OCI-LY7 (cell line): ENCODE results near the gene ATP1A2. TPM values are rescaled to one million over a fixed set of nuclear protein-coding genes. Genes with fewer than 3 reads are reported as not detected.

Experiments
- BruUV-seq: library from RNA; stranded (reverse); fragments of 400-500 nt; replicated peaks from 2 replicates; lab custom pipeline; 2021; lab: Mats Ljungman, UMichigan
- CTCF ChIA-PET: fragments of 300-600 bp; sonication (Branson Sonifier 250); formaldehyde crosslinking; loops from one replicate; lab custom pipeline; 2022; ENCODE audit warnings: antibody characterized with exemption; ENCODE audit not compliant: unreplicated experiment; lab: Charles Lee
- POLR2A ChIA-PET: fragments of 300-600 bp; sonication (Branson Sonifier 250); formaldehyde crosslinking; loops from one replicate; lab custom pipeline; 2022; ENCODE audit warnings: antibody characterized with exemption; lab: Charles Lee
- DNase-seq: peaks from one replicate; pipeline ENCODE4 v3.0.0-alpha.2; 2015; ENCODE audit warnings: low spot score
- H2AFZ ChIP-seq: fragments of 200-600 bp; sonication (generic), shearing (Covaris generic); 2 replicates; pipeline ENCODE4 v1.6.1; 2014; ENCODE audit warnings: mild to moderate bottlenecking, antibody characterized with exemption, low read length, moderate library complexity
- H3K27ac ChIP-seq: fragments of 200-600 bp; sonication (generic); 2 replicates; pipeline ENCODE4 v1.5.1; 2014; ENCODE audit warnings: mixed run types, low read depth, mild to moderate bottlenecking, moderate library complexity, low read length, inconsistent platforms; ENCODE audit not compliant: poor library complexity, severe bottlenecking
- H3K36me3 ChIP-seq: fragments of 200-600 bp; sonication (generic); 2 replicates; pipeline ENCODE4 v1.6.1; 2014; ENCODE audit warnings: mild to moderate bottlenecking, antibody characterized with exemption, low read length, moderate library complexity, mixed read lengths; ENCODE audit not compliant: insufficient read depth
- H3K4me1 ChIP-seq: fragments of 200-600 bp; sonication (generic); 2 replicates; pipeline ENCODE4 v1.5.1; 2014; ENCODE audit warnings: mild to moderate bottlenecking, low read length; ENCODE audit not compliant: insufficient read depth, poor library complexity, severe bottlenecking
- H3K4me2 ChIP-seq: fragments of 200-600 bp; sonication (generic); 2 replicates; pipeline ENCODE4 v1.6.1; 2014; ENCODE audit warnings: mild to moderate bottlenecking, low read length
- H3K4me3 ChIP-seq: fragments of 200-600 bp; sonication (generic); 2 replicates; pipeline ENCODE4 v1.5.1; 2014; ENCODE audit warnings: mild to moderate bottlenecking, low read depth, low read length; ENCODE audit not compliant: poor library complexity, severe bottlenecking
- H3K79me2 ChIP-seq: fragments of 200-600 bp; sonication (generic); 2 replicates; pipeline ENCODE4 v1.6.1; 2016; ENCODE audit warnings: low read depth, mild to moderate bottlenecking, low read length, moderate library complexity, mixed read lengths; ENCODE audit not compliant: insufficient read depth
- H3K9me2 ChIP-seq: fragments of 200-600 bp; sonication (generic); 2 replicates; pipeline ENCODE4 v1.6.1; 2016; ENCODE audit warnings: mild to moderate bottlenecking, low read length, mixed read lengths; ENCODE audit not compliant: insufficient read depth
- H3K9me3 ChIP-seq: fragments of 200-600 bp; sonication (generic); 2 replicates; pipeline ENCODE4 v1.6.1; 2014; ENCODE audit warnings: mild to moderate bottlenecking, mixed run types, low read length, mixed read lengths
- H4K20me1 ChIP-seq: fragments of 200-600 bp; sonication (generic); 2 replicates; pipeline ENCODE4 v1.6.1; 2014; ENCODE audit warnings: mild to moderate bottlenecking, antibody characterized with exemption, low read length, moderate library complexity, mixed read lengths; ENCODE audit not compliant: insufficient read depth
- CTCF ChIP-seq: fragments of 200-600 bp; sonication (generic); conservative IDR thresholded peaks from 2 replicates; pipeline ENCODE4 v1.5.1; 2014; ENCODE audit warnings: mild to moderate bottlenecking, antibody characterized with exemption, low read length, moderate library complexity, mixed read lengths
- EZH2phosphoT487 ChIP-seq: fragments of 200-600 bp; sonication (generic); IDR thresholded peaks from 2 replicates; pipeline ENCODE4 v1.6.1; 2018; ENCODE audit warnings: low read depth, borderline replicate concordance, mild to moderate bottlenecking, mixed run types, antibody characterized with exemption, low read length, moderate library complexity, mixed read lengths
- intact Hi-C: fragments of 100-400 bp; cut with micrococcal nuclease; formaldehyde crosslinking; loops from one replicate; pipeline ENCODE4 v1.10.0; 2022; ENCODE audit not compliant: unreplicated experiment
- total RNA-seq, 2 experiments: library from RNA; depleted of rRNA in 1 of 2; stranded (reverse); fragments of >200 nt in 1 of 2; shearing (Covaris generic) in 1 of 2; gene quantifications; 2 replicates each; pipeline ENCODE4 v1.2.3, GENCODE V29; 2014 to 2022

Gene ATP1A2
- total RNA-seq, 2 experiments from 2014 or later: not detected

- intact Hi-C loops: no loop called here
- TF ChIP-seq CTCF (no peak), EZH2phosphoT487 (no peak)
- CTCF ChIA-PET: no interaction called here
Measured at GRCh38 chr1:160091666-160092223, 23.8 kb upstream of the ATP1A2 start.

GRCh38 chr1:160092366-160093068, 23.0 kb upstream of the ATP1A2 start:
- no peak for TF ChIP-seq EZH2phosphoT487
- TF ChIP-seq CTCF: no peak
- H3K79me2 ChIP-seq: peaks cover 2% of the 10 kb centered on the region; the same call in 1 of the 2 replicates
- no peaks in the 10 kb centered on the region for H3K9me3 ChIP-seq
- POLR2A ChIA-PET: no interaction called here
- intact Hi-C loops: no loop called here
- peaks cover 18% of the 10 kb centered on the region for H3K4me1 ChIP-seq
- no peaks in the 10 kb centered on the region for H4K20me1 ChIP-seq
- CTCF ChIA-PET: no interaction called here
- no TSS peak for BruUV-seq
- H3K36me3 ChIP-seq: peaks cover 23% of the 10 kb centered on the region; the same call in 1 of the 2 replicates
- no peaks in the 10 kb centered on the region for H3K9me2 ChIP-seq
- H3K4me3 ChIP-seq: no peak overlapping the region
- no peak for DNase-seq
- no peak overlapping the region for H2AFZ ChIP-seq
- H3K27ac ChIP-seq: no peak overlapping the region
- no peak overlapping the region for H3K4me2 ChIP-seq

More at GRCh38 chr1:160091666-160092223, 23.8 kb upstream of the ATP1A2 start:
- Histone ChIP-seq H3K27ac (no peak overlapping the region), H3K79me2 (no peaks in the 10 kb centered on the region; the same call in 1 of the 2 replicates), H3K4me3 (no peak overlapping the region), H3K9me3 (no peaks in the 10 kb centered on the region), H3K4me1 (peaks cover 11% of the 10 kb centered on the region), H4K20me1 (no peaks in the 10 kb centered on the region), H3K36me3 (peaks cover 23% of the 10 kb centered on the region; the same call in 1 of the 2 replicates), H3K9me2 (no peaks in the 10 kb centered on the region), H3K4me2 (no peak overlapping the region), H2AFZ (no peak overlapping the region)
- BruUV-seq: no TSS peak
- POLR2A ChIA-PET: no interaction called here
- no peak for DNase-seq

GRCh38 chr1:160093069-160093395, 22.5 kb upstream of the ATP1A2 start:
- H2AFZ ChIP-seq: no peak overlapping the region
- no peak overlapping the region for H3K27ac ChIP-seq
- intact Hi-C loops: no loop called here
- H3K4me1 ChIP-seq: peaks cover 21% of the 10 kb centered on the region
- H3K9me2 ChIP-seq: no peaks in the 10 kb centered on the region
- no peak overlapping the region for H3K4me3 ChIP-seq
- peaks cover 7% of the 10 kb centered on the region; the same call in 1 of the 2 replicates for H3K79me2 ChIP-seq
- H4K20me1 ChIP-seq: no peaks in the 10 kb centered on the region
- peaks cover 23% of the 10 kb centered on the region; the same call in 1 of the 2 replicates for H3K36me3 ChIP-seq
- no peaks in the 10 kb centered on the region for H3K9me3 ChIP-seq
- BruUV-seq: no TSS peak
- ChIA-PET POLR2A (no interaction called here), CTCF (no interaction called here)
- H3K4me2 ChIP-seq: no peak overlapping the region
- TF ChIP-seq CTCF (no peak), EZH2phosphoT487 (no peak)
- no peak for DNase-seq
